ENCODE data around the gene MAP4K1.

MAP4K1 gene

GRCh38 chr19:38639679-38640078 lies 21.9 kb upstream of the MAP4K1 start:
- Histone ChIP-seq H3K27me3 (ENCODE audit: insufficient read depth, poor library complexity, severe bottlenecking) (no peaks in the 10 kb centered on the region), H3K4me3 (replicated peaks; ENCODE audit: insufficient read depth, low read length) (no peak overlapping the region), H3K27ac (replicated peaks) (no peak overlapping the region)
- TF ChIP-seq GABPA (IDR thresholded peaks at IDR 0.05; ENCODE audit: low read depth) (no peak), SPI1 (IDR thresholded peaks at IDR 0.05; ENCODE audit: borderline replicate concordance, low read depth) (no peak)
- DNase-seq (ENCODE audit: low read depth in 1 of 2, low spot score in 1 of 2) = no peak

- Histone ChIP-seq H3K4me3 (replicated peaks; ENCODE audit: insufficient read depth, low read length) (no peak overlapping the region), H3K27ac (replicated peaks) (no peak overlapping the region), H3K27me3 (ENCODE audit: insufficient read depth, poor library complexity, severe bottlenecking) (no peaks in the 10 kb centered on the region)
- DNase-seq (ENCODE audit: low read depth in 1 of 2, low spot score in 1 of 2) = no peak
- TF ChIP-seq, protein P1, sequence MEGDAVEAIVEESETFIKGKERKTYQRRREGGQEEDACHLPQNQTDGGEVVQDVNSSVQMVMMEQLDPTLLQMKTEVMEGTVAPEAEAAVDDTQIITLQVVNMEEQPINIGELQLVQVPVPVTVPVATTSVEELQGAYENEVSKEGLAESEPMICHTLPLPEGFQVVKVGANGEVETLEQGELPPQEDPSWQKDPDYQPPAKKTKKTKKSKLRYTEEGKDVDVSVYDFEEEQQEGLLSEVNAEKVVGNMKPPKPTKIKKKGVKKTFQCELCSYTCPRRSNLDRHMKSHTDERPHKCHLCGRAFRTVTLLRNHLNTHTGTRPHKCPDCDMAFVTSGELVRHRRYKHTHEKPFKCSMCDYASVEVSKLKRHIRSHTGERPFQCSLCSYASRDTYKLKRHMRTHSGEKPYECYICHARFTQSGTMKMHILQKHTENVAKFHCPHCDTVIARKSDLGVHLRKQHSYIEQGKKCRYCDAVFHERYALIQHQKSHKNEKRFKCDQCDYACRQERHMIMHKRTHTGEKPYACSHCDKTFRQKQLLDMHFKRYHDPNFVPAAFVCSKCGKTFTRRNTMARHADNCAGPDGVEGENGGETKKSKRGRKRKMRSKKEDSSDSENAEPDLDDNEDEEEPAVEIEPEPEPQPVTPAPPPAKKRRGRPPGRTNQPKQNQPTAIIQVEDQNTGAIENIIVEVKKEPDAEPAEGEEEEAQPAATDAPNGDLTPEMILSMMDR (IDR thresholded peaks at IDR 0.05; ENCODE audit: insufficient read depth, low read length) = no peak
- TF ChIP-seq GABPA (IDR thresholded peaks at IDR 0.05; ENCODE audit: low read depth) (no peak), SPI1 (IDR thresholded peaks at IDR 0.05; ENCODE audit: borderline replicate concordance, low read depth) (no peak), POLR2AphosphoS5 (IDR thresholded peaks at IDR 0.05; ENCODE audit: low read depth) (no peak)
- TF ChIP-seq, protein P2, sequence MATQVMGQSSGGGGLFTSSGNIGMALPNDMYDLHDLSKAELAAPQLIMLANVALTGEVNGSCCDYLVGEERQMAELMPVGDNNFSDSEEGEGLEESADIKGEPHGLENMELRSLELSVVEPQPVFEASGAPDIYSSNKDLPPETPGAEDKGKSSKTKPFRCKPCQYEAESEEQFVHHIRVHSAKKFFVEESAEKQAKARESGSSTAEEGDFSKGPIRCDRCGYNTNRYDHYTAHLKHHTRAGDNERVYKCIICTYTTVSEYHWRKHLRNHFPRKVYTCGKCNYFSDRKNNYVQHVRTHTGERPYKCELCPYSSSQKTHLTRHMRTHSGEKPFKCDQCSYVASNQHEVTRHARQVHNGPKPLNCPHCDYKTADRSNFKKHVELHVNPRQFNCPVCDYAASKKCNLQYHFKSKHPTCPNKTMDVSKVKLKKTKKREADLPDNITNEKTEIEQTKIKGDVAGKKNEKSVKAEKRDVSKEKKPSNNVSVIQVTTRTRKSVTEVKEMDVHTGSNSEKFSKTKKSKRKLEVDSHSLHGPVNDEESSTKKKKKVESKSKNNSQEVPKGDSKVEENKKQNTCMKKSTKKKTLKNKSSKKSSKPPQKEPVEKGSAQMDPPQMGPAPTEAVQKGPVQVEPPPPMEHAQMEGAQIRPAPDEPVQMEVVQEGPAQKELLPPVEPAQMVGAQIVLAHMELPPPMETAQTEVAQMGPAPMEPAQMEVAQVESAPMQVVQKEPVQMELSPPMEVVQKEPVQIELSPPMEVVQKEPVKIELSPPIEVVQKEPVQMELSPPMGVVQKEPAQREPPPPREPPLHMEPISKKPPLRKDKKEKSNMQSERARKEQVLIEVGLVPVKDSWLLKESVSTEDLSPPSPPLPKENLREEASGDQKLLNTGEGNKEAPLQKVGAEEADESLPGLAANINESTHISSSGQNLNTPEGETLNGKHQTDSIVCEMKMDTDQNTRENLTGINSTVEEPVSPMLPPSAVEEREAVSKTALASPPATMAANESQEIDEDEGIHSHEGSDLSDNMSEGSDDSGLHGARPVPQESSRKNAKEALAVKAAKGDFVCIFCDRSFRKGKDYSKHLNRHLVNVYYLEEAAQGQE (IDR thresholded peaks at IDR 0.05; ENCODE audit: insufficient replicate concordance, low read depth) = no peak
Measured at GRCh38 chr19:38638461-38638860, 20.7 kb upstream of the MAP4K1 start.

- no peak for DNase-seq (ENCODE audit: low read depth in 1 of 2, low spot score in 1 of 2)
- no peak overlapping the region for H3K27ac ChIP-seq (replicated peaks)
- no peaks in the 10 kb centered on the region for H3K27me3 ChIP-seq (ENCODE audit: insufficient read depth, poor library complexity, severe bottlenecking)
- TF ChIP-seq GABPA (IDR thresholded peaks at IDR 0.05; ENCODE audit: low read depth) (no peak), POLR2AphosphoS5 (IDR thresholded peaks at IDR 0.05; ENCODE audit: low read depth) (no peak), SPI1 (IDR thresholded peaks at IDR 0.05; ENCODE audit: borderline replicate concordance, low read depth) (no peak)
- TF ChIP-seq, protein P2 (IDR thresholded peaks at IDR 0.05; ENCODE audit: insufficient replicate concordance, low read depth) = no peak
- H3K4me3 ChIP-seq (replicated peaks; ENCODE audit: insufficient read depth, low read length) = no peak overlapping the region
Measured at GRCh38 chr19:38635483-38636399, 18.0 kb upstream of the MAP4K1 start.

GRCh38 chr19:38634757-38635482 lies 17.2 kb upstream of the MAP4K1 start:
- no peak overlapping the region for H3K27ac ChIP-seq (replicated peaks)
- TF ChIP-seq SPI1 (IDR thresholded peaks at IDR 0.05; ENCODE audit: borderline replicate concordance, low read depth) = no peak
- TF ChIP-seq, protein P2 (IDR thresholded peaks at IDR 0.05; ENCODE audit: insufficient replicate concordance, low read depth) = no peak
- no peak for TF ChIP-seq POLR2AphosphoS5 (IDR thresholded peaks at IDR 0.05; ENCODE audit: low read depth)
- TF ChIP-seq, protein P1 (IDR thresholded peaks at IDR 0.05; ENCODE audit: insufficient read depth, low read length) = peak; percentile 76
- no peak for TF ChIP-seq GABPA (IDR thresholded peaks at IDR 0.05; ENCODE audit: low read depth)
- no peaks in the 10 kb centered on the region for H3K27me3 ChIP-seq (ENCODE audit: insufficient read depth, poor library complexity, severe bottlenecking)
- no peak overlapping the region for H3K4me3 ChIP-seq (replicated peaks; ENCODE audit: insufficient read depth, low read length)
- peak in 1 of 2 experiments; percentile 73 for DNase-seq (ENCODE audit: low read depth in 1 of 2, low spot score in 1 of 2)
